SK-N-SH (cell line): ENCODE data around the gene SCN8A. TPM values are rescaled to one million over a fixed set of nuclear protein-coding genes. Genes with fewer than 3 reads are reported as not detected.

Experiments used
- CTCF ChIA-PET: fragments of 300-600, 350-600 bp; formaldehyde crosslinking; extraction: SDS; loops from one replicate; lab custom pipeline; 2021; lab: Yijun Ruan, JAX
- POLR2A ChIA-PET: fragments of 350-600 bp; sonication (Branson Sonifier 250); formaldehyde crosslinking; extraction: SDS; loops from one replicate; lab custom pipeline; 2020; ENCODE audit warnings: antibody characterized with exemption, inconsistent platforms; lab: Yijun Ruan, JAX
- DNase-seq: peaks from one replicate; pipeline ENCODE4 v3.0.0; 2012
- H2AFZ ChIP-seq: fragments of 200-600 bp; sonication (generic); 2 replicates; pipeline ENCODE4 v1.8.1; 2016; ENCODE audit warnings: antibody characterized with exemption, mild to moderate bottlenecking, low read depth
- H3F3A ChIP-seq: fragments of 200-600 bp; sonication (generic); replicated peaks from 2 replicates; pipeline ENCODE3; 2016; ENCODE audit warnings: antibody characterized with exemption, mild to moderate bottlenecking; ENCODE audit not compliant: insufficient read depth
- H3K27ac ChIP-seq, 2 experiments: fragments of 200-500 bp in 1 of 2; fragments of 200-600 bp in 1 of 2; sonication (Bioruptor generic) in 1 of 2; sonication (generic), shearing (Covaris generic) in 1 of 2; 2 replicates each; pipeline versions ENCODE4 v1.5.1 to v1.6.1; 2014 to 2016; ENCODE audit warnings: low read depth in 2 of 2, inconsistent platforms in 1 of 2, low read length in 1 of 2, mild to moderate bottlenecking in 1 of 2, mixed read lengths in 1 of 2
- H3K27me3 ChIP-seq: fragments of 200-600 bp; sonication (generic), shearing (Covaris generic); 2 replicates; pipeline ENCODE4 v1.6.1; 2016; ENCODE audit warnings: mixed run types; ENCODE audit not compliant: insufficient read depth
- H3K36me3 ChIP-seq, 2 experiments: fragments of 200-500 bp in 1 of 2; fragments of 200-600 bp in 1 of 2; sonication (Bioruptor generic) in 1 of 2; sonication (generic) in 1 of 2; replicated peaks in 1 of 2; 2 replicates each; pipeline versions ENCODE3 to v1.5.1; 2014 to 2016; ENCODE audit warnings: low read length in 1 of 2, mild to moderate bottlenecking in 1 of 2; ENCODE audit not compliant: insufficient read depth in 2 of 2, control insufficient read depth in 1 of 2
- H3K4me1 ChIP-seq, 2 experiments: fragments of 200-500 bp in 1 of 2; fragments of 200-600 bp in 1 of 2; sonication (Bioruptor generic) in 1 of 2; sonication (generic), shearing (Covaris generic) in 1 of 2; 2 replicates each; pipeline versions ENCODE4 v1.5.1 to v1.6.1; 2014 to 2016; ENCODE audit warnings: low read depth in 1 of 2, low read length in 1 of 2, mixed run types in 1 of 2; ENCODE audit not compliant: insufficient read depth in 2 of 2, control insufficient read depth in 1 of 2
- H3K4me2 ChIP-seq: fragments of 200-600 bp; sonication (generic), shearing (Covaris generic); 2 replicates; pipeline ENCODE4 v1.6.1; 2017; ENCODE audit warnings: mixed run types
- H3K4me3 ChIP-seq, 2 experiments: fragments of 200-500 bp in 1 of 2; fragments of 200-600 bp in 1 of 2; sonication (Bioruptor generic) in 1 of 2; sonication (generic), shearing (Covaris generic) in 1 of 2; 2 replicates each; pipeline versions ENCODE4 v1.5.1 to v1.8.1; 2014 to 2016; ENCODE audit warnings: low read depth in 2 of 2, inconsistent platforms in 1 of 2, low read length in 1 of 2, mild to moderate bottlenecking in 1 of 2, mixed read lengths in 1 of 2, moderate library complexity in 1 of 2
- H3K79me2 ChIP-seq: fragments of 200-600 bp; sonication (generic); 2 replicates; pipeline ENCODE4 v1.8.1; 2017; ENCODE audit warnings: mild to moderate bottlenecking; ENCODE audit not compliant: insufficient read depth
- H3K9ac ChIP-seq: fragments of 200-600 bp; sonication (generic); 2 replicates; pipeline ENCODE4 v1.6.1; 2017; ENCODE audit warnings: mixed run types
- H3K9me2 ChIP-seq: fragments of 200-600 bp; sonication (generic); 2 replicates; pipeline ENCODE4 v1.6.1; 2017; ENCODE audit warnings: mixed run types
- H3K9me3 ChIP-seq: fragments of 200-600 bp; sonication (generic); 2 replicates; pipeline ENCODE4 v1.6.1; 2017; ENCODE audit warnings: mixed run types, mild to moderate bottlenecking, moderate library complexity
- H4K20me1 ChIP-seq: fragments of 200-600 bp; sonication (generic); 2 replicates; pipeline ENCODE4 v1.6.1; 2017; ENCODE audit warnings: mild to moderate bottlenecking, mixed run types; ENCODE audit not compliant: insufficient read depth
- CHD2 ChIP-seq: fragments of 150-350 bp; IDR thresholded peaks from 2 replicates; pipeline ENCODE4 v1.6.1; 2018; ENCODE audit warnings: low read length; ENCODE audit not compliant: partially characterized antibody
- ELF1 ChIP-seq: IDR thresholded peaks from 2 replicates; pipeline ENCODE4 v1.4.0; 2012
- EZH2phosphoT487 ChIP-seq: fragments of 200-600 bp; sonication (generic); IDR thresholded peaks from 2 replicates; pipeline ENCODE4 v1.6.1; 2017; ENCODE audit warnings: low read depth, mixed run types, mild to moderate bottlenecking, antibody characterized with exemption, moderate library complexity, borderline replicate concordance
- FOXJ3 ChIP-seq: sonication (generic); formaldehyde crosslinking; IDR thresholded peaks from 2 replicates; pipeline ENCODE4 v1.5.1; 2020; ENCODE audit warnings: mild to moderate bottlenecking, missing genetic modification reagents
- GABPA ChIP-seq: IDR thresholded peaks from 2 replicates; pipeline ENCODE4 v1.4.0; 2012; ENCODE audit warnings: low read depth, mild to moderate bottlenecking
- GATA2 ChIP-seq: sonication (generic); formaldehyde crosslinking; IDR thresholded peaks from 2 replicates; pipeline ENCODE4 v1.5.0; 2020; ENCODE audit warnings: mild to moderate bottlenecking, missing genetic modification reagents
- MEF2A ChIP-seq: IDR thresholded peaks from 2 replicates; pipeline ENCODE4 v1.4.0; 2012; ENCODE audit warnings: low read depth, borderline replicate concordance
- MXI1 ChIP-seq: IDR thresholded peaks from 2 replicates; pipeline ENCODE4 v1.6.1; 2012; ENCODE audit warnings: mild to moderate bottlenecking, low read depth, low read length, improper control_type of control experiment
- NFIC ChIP-seq: IDR thresholded peaks from 2 replicates; pipeline ENCODE4 v1.4.0; 2012; ENCODE audit warnings: borderline replicate concordance
- NRF1 ChIP-seq: IDR thresholded peaks from 2 replicates; pipeline ENCODE4 v1.6.1; 2012; ENCODE audit warnings: low read depth, mild to moderate bottlenecking, low read length
- POLR2AphosphoS5 ChIP-seq: IDR thresholded peaks from 2 replicates; pipeline ENCODE4 v1.6.1; 2012; ENCODE audit warnings: low read depth, low read length
- RAD21 ChIP-seq: IDR thresholded peaks from 2 replicates; pipeline ENCODE4 v1.6.1; 2012; ENCODE audit warnings: mild to moderate bottlenecking, low read length
- RCOR1 ChIP-seq: fragments of 150-350 bp; IDR thresholded peaks from 2 replicates; pipeline ENCODE4 v1.6.1; 2017; ENCODE audit warnings: antibody characterized with exemption, low read length
- SMC3 ChIP-seq: IDR thresholded peaks from 2 replicates; pipeline ENCODE4 v1.6.1; 2012; ENCODE audit warnings: low read depth, low read length, improper control_type of control experiment
- WGBS: methylation state at CpG from one replicate; pipeline ENCODE4 v1.1.6; 2017; ENCODE audit warnings: low lambda C conversion rate; 5-methylcytosine and 5-hydroxymethylcytosine counted together
- polyA plus RNA-seq, 3 experiments: library from polyadenylated mRNA; depleted of rRNA; stranded (reverse); fragments of >200 nt; gene quantifications; 2 replicates each; pipeline ENCODE4 v1.2.3, GENCODE V29; 2012
- TF ChIP-seq, protein P1 (sequence below): IDR thresholded peaks from 2 replicates; pipeline ENCODE4 v1.4.0; 2012; ENCODE audit warnings: low read depth
- TF ChIP-seq, protein P2 (sequence below): IDR thresholded peaks from 2 replicates; pipeline ENCODE4; 2012
- TF ChIP-seq, protein P3 (sequence below): fragments of 150-350 bp; IDR thresholded peaks from 2 replicates; pipeline ENCODE4 v1.6.1; 2017; ENCODE audit warnings: antibody characterized with exemption, low read length, low read depth, borderline replicate concordance
- TF ChIP-seq, protein P4 (sequence below): fragments of 200-600 bp; sonication (generic); IDR thresholded peaks from 2 replicates; pipeline ENCODE4 v1.6.1; 2017; ENCODE audit warnings: antibody characterized with exemption, mild to moderate bottlenecking, moderate library complexity
- TF ChIP-seq, protein P5 (sequence below): fragments of 150-350 bp; IDR thresholded peaks from 2 replicates; pipeline ENCODE4 v1.6.1; 2016; ENCODE audit warnings: mild to moderate bottlenecking, low read depth, low read length

SCN8A gene
- polyA plus RNA-seq, 1 of the 3 experiments (the other 2 are of a cell fraction): 7.1 TPM

DNA sequence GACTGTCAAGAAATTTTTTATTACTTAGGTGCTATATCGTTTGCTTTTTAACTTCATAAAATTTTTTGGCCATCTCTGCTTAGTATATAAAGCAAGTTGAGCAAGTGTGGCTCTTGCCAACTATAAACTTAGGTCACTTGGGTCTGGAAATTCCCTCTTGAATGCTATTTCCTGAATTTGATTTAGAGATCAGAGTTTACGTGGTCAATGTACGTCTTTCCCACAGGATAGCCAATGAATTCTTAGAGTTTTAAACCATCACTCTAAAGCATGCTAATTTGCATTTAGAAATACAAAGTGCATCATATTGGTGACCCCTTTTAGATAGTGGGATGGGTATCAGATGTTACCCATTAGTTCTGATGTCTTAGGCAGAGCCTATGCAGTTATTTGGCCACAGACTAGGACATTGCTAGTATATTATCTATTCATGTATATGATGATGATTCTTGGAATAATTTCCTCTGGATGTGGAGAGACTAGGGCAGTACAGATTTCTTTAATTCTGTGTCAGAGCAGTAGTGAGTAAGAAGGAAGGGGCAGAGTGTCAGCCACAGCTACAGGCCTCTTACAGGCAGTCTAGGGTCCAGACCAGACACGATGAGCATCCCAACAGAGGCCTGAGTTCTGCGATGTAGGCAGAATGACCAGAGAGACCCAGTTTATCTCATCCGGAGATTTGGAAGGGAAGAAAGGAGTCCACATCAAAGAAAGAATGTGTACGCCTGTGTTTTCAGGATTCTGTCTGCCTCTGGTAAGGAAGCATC is 30.3 kb downstream of the SCN8A start:
- DNase-seq: no peak
- H3K4me3 ChIP-seq: peak overlapping the region in 1 of 2 experiments; percentile 23; a peak in 1 of 4 replicates
- no peaks in the 10 kb centered on the region for H3K9me2 ChIP-seq
- peaks cover 31% of the 10 kb centered on the region for H3F3A ChIP-seq
- H3K27me3 ChIP-seq: no peaks in the 10 kb centered on the region
- POLR2A ChIA-PET: no interaction called here
- H3K4me2 ChIP-seq: peak overlapping the region; percentile 61
- no peak for TF ChIP-seq NFIC
- TF ChIP-seq, protein P1, sequence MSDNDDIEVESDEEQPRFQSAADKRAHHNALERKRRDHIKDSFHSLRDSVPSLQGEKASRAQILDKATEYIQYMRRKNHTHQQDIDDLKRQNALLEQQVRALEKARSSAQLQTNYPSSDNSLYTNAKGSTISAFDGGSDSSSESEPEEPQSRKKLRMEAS: no peak
- no peak for TF ChIP-seq NRF1
- TF ChIP-seq EZH2phosphoT487: no peak
- no peak for TF ChIP-seq CHD2
- TF ChIP-seq, protein P2, sequence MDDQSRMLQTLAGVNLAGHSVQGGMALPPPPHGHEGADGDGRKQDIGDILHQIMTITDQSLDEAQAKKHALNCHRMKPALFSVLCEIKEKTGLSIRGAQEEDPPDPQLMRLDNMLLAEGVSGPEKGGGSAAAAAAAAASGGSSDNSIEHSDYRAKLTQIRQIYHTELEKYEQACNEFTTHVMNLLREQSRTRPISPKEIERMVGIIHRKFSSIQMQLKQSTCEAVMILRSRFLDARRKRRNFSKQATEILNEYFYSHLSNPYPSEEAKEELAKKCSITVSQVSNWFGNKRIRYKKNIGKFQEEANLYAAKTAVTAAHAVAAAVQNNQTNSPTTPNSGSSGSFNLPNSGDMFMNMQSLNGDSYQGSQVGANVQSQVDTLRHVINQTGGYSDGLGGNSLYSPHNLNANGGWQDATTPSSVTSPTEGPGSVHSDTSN: peak; percentile 44; the same call in 1 of the 2 replicates
- TF ChIP-seq, protein P3, sequence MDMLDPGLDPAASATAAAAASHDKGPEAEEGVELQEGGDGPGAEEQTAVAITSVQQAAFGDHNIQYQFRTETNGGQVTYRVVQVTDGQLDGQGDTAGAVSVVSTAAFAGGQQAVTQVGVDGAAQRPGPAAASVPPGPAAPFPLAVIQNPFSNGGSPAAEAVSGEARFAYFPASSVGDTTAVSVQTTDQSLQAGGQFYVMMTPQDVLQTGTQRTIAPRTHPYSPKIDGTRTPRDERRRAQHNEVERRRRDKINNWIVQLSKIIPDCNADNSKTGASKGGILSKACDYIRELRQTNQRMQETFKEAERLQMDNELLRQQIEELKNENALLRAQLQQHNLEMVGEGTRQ: no peak
- no peak for TF ChIP-seq FOXJ3 (CRISPR knock-in tag)
- H3K9me3 ChIP-seq: no peaks in the 10 kb centered on the region
- H3K79me2 ChIP-seq: peaks cover 85% of the 10 kb centered on the region
- WGBS: 50% methylated on average over 7 of the region's 7 CpGs
- H4K20me1 ChIP-seq: peaks cover 25% of the 10 kb centered on the region; the same call in 1 of the 2 replicates
- H2AFZ ChIP-seq: no peak overlapping the region
- peaks cover 0 to 26% of the 10 kb centered on the region in 2 experiments; a peak in 2 of 4 replicates for H3K4me1 ChIP-seq
- H3K36me3 ChIP-seq: peaks cover 0 to 6% of the 10 kb centered on the region in 2 experiments
- CTCF ChIA-PET: interaction anchor here (1.0 to 1.1 kb wide), 2 partner anchors 11 to 200 kb away, joined by 3 read pairs; no protein-coding TSS in a partner anchor
- peak overlapping the region; percentile 42; the same call in 1 of the 2 replicates for H3K9ac ChIP-seq
- peak overlapping the region; percentile 62 to 82 for H3K27ac ChIP-seq

DNA sequence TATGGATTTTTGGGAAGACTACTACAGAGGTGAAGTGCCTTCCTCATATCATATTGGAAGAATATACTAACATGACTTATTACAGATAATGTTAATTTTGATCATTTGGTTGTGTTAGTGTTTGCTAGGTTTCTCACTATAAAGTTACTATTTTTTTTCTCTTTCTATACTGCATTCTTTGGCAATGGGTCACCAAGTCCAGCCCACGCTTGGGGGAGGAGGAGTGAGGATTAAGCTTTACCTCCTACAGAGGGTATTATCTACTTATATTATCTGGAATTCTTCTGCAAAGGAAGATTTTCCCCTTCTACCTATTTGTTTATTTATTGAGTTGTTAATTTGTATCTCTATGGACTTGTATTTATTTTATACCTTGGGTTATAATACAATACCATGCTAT is 31.5 kb downstream of the SCN8A start:
- Histone ChIP-seq H3F3A (peaks cover 31% of the 10 kb centered on the region), H3K4me1 (peaks cover 0 to 26% of the 10 kb centered on the region in 2 experiments; a peak in 2 of 4 replicates), H3K27me3 (no peaks in the 10 kb centered on the region), H4K20me1 (peaks cover 34% of the 10 kb centered on the region; the same call in 1 of the 2 replicates), H3K9me3 (no peaks in the 10 kb centered on the region), H3K9me2 (no peaks in the 10 kb centered on the region), H3K4me2 (peak overlapping the region; percentile 25; the same call in 1 of the 2 replicates), H3K36me3 (no peaks in the 10 kb centered on the region), H3K9ac (0 out of 2 replicates have a peak overlapping the region, but pooled peaks have one; percentile 42), H3K4me3 (no peak overlapping the region), H3K27ac (peak overlapping the region; percentile 62 to 82; a peak in 3 of 4 replicates), H3K79me2 (peaks cover 85% of the 10 kb centered on the region), H2AFZ (no peak overlapping the region)
- no peak for DNase-seq
- 20% methylated on average over 1 of the region's 1 CpG for WGBS
- ChIA-PET CTCF (no interaction called here), POLR2A (no interaction called here)
- TF ChIP-seq POLR2AphosphoS5 (no peak), SMC3 (no peak), RCOR1 (no peak), GATA2 (no peak), MEF2A (no peak), ELF1 (no peak), GABPA (no peak), MXI1 (no peak), RAD21 (no peak)
- TF ChIP-seq, protein P4, sequence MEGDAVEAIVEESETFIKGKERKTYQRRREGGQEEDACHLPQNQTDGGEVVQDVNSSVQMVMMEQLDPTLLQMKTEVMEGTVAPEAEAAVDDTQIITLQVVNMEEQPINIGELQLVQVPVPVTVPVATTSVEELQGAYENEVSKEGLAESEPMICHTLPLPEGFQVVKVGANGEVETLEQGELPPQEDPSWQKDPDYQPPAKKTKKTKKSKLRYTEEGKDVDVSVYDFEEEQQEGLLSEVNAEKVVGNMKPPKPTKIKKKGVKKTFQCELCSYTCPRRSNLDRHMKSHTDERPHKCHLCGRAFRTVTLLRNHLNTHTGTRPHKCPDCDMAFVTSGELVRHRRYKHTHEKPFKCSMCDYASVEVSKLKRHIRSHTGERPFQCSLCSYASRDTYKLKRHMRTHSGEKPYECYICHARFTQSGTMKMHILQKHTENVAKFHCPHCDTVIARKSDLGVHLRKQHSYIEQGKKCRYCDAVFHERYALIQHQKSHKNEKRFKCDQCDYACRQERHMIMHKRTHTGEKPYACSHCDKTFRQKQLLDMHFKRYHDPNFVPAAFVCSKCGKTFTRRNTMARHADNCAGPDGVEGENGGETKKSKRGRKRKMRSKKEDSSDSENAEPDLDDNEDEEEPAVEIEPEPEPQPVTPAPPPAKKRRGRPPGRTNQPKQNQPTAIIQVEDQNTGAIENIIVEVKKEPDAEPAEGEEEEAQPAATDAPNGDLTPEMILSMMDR: no peak
- TF ChIP-seq, protein P5, sequence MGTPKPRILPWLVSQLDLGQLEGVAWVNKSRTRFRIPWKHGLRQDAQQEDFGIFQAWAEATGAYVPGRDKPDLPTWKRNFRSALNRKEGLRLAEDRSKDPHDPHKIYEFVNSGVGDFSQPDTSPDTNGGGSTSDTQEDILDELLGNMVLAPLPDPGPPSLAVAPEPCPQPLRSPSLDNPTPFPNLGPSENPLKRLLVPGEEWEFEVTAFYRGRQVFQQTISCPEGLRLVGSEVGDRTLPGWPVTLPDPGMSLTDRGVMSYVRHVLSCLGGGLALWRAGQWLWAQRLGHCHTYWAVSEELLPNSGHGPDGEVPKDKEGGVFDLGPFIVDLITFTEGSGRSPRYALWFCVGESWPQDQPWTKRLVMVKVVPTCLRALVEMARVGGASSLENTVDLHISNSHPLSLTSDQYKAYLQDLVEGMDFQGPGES: no peak
- TF ChIP-seq, protein P2: no peak
- TF ChIP-seq, protein P3: no peak
